Glutamatergic neuron (in vitro differentiated cells): ENCODE results near the gene SH3BGRL2. TPM values are rescaled to one million over a fixed set of nuclear protein-coding genes. Genes with fewer than 3 reads are reported as not detected.
"Not testable (repeated sequence)": the region's sequence is repeated elsewhere in the genome, so short reads cannot be mapped to it uniquely, and the experiment has no call there.

Experiments used
- DNase-seq: peaks from one replicate; pipeline ENCODE4 v3.0.0; 2022
- H3K27ac Mint-ChIP-seq: one replicate; pipeline ENCODE4 v1.8.0; 2020; ENCODE audit warnings: mild to moderate bottlenecking, mixed read lengths, inconsistent platforms; ENCODE audit not compliant: unreplicated experiment
- H3K27me3 Mint-ChIP-seq: one replicate; pipeline ENCODE4 v1.8.0; 2020; ENCODE audit warnings: mild to moderate bottlenecking, moderate library complexity, mixed read lengths, inconsistent platforms; ENCODE audit not compliant: unreplicated experiment
- H3K36me3 Mint-ChIP-seq: one replicate; pipeline ENCODE4 v1.8.0; 2020; ENCODE audit warnings: mild to moderate bottlenecking, mixed read lengths, inconsistent platforms; ENCODE audit not compliant: unreplicated experiment
- H3K4me1 Mint-ChIP-seq: one replicate; pipeline ENCODE4 v1.8.0; 2020; ENCODE audit warnings: mild to moderate bottlenecking, low read depth, mixed read lengths, inconsistent platforms; ENCODE audit not compliant: unreplicated experiment
- H3K4me3 Mint-ChIP-seq: one replicate; pipeline ENCODE4 v1.8.0; 2020; ENCODE audit warnings: mild to moderate bottlenecking, mixed read lengths, inconsistent platforms; ENCODE audit not compliant: unreplicated experiment
- H3K9me3 Mint-ChIP-seq: one replicate; pipeline ENCODE4 v1.8.0; 2020; ENCODE audit warnings: mild to moderate bottlenecking, moderate library complexity, mixed read lengths, inconsistent platforms; ENCODE audit not compliant: unreplicated experiment
- CTCF ChIP-seq: fragments of 200-600 bp; sonication (generic); IDR thresholded peaks from one replicate; pipeline ENCODE4 v1.5.0; 2021; ENCODE audit not compliant: partially characterized antibody, unreplicated experiment
- total RNA-seq: library from RNA; stranded (reverse); fragmentation: NEBNext Ultra II Directional; extraction: Animal tissue kit (Norgen Biotek cat#: 25700); gene quantifications from one replicate; pipeline ENCODE4 v1.2.1, GENCODE V29; 2021; ENCODE audit not compliant: unreplicated experiment

The SH3BGRL2 gene
- total RNA-seq, 1 donor from 2014 or later = 47.2 TPM

GRCh38 chr6:79742030-79742429, 110.9 kb downstream of the SH3BGRL2 start:
- peaks cover 5% of the 10 kb centered on the region for H3K9me3 Mint-ChIP-seq

GRCh38 chr6:79745282-79745681, 114.2 kb downstream of the SH3BGRL2 start:
- H3K27ac Mint-ChIP-seq, H3K9me3 Mint-ChIP-seq, H3K4me3 Mint-ChIP-seq, H3K4me1 Mint-ChIP-seq, DNase-seq, H3K27me3 Mint-ChIP-seq: not testable (repeated sequence)
- H3K36me3 Mint-ChIP-seq = peaks cover 23% of the 10 kb centered on the region

More at GRCh38 chr6:79742030-79742429, 110.9 kb downstream of the SH3BGRL2 start:
- TF ChIP-seq CTCF = no peak
- Mint-ChIP-seq H3K4me1 (peaks cover 1% of the 10 kb centered on the region), H3K36me3 (peaks cover 23% of the 10 kb centered on the region), H3K4me3 (no peak overlapping the region), H3K27ac (no peak overlapping the region), H3K27me3 (no peaks in the 10 kb centered on the region)
- no peak for DNase-seq

- H3K4me3 Mint-ChIP-seq, H3K9me3 Mint-ChIP-seq, DNase-seq, H3K27me3 Mint-ChIP-seq, H3K27ac Mint-ChIP-seq: not testable (repeated sequence)
- Mint-ChIP-seq H3K36me3 (peaks cover 23% of the 10 kb centered on the region), H3K4me1 (peaks cover 13% of the 10 kb centered on the region)
Measured at GRCh38 chr6:79746325-79746724, 115.2 kb downstream of the SH3BGRL2 start.

DNA sequence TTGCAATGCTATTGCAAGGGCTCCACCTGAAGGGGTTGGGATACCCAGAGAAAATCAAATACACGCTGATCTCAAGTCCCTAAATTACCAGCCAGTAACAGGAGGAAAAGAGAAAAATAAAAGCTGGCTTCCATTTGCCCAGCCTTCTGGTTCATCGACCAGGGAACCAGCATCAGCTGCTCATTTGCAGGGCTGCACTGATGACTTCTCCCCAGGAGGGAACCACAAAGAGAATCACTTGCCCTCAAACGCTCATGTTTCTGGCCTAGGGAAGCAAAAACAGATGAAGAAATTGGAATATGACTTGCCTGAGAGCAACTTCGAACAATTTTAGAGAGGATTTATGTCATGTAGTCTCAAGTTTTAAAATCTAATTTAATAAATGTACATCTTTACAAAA, 119.7 kb downstream of the SH3BGRL2 start:
- peaks cover 22% of the 10 kb centered on the region for H3K4me1 Mint-ChIP-seq
- DNase-seq = peak; percentile 58

More for the DNA sequence above, 119.7 kb downstream of the SH3BGRL2 start:
- no peak for TF ChIP-seq CTCF
- peaks cover 5% of the 10 kb centered on the region for H3K36me3 Mint-ChIP-seq
- H3K27me3 Mint-ChIP-seq = peaks cover 2% of the 10 kb centered on the region
- H3K4me3 Mint-ChIP-seq = peak overlapping the region; percentile 70
- peaks cover 2% of the 10 kb centered on the region for H3K9me3 Mint-ChIP-seq
- H3K27ac Mint-ChIP-seq = peak overlapping the region; percentile 96

Other genes starting within 250 kb of the SH3BGRL2 start
- gene LCA5, start 93.9 kb upstream of the SH3BGRL2 start, total RNA-seq = 5.3 TPM